Panc1 (cell line): ENCODE measurements around the gene GATA5. TPM values are rescaled to one million over a fixed set of nuclear protein-coding genes. Genes with fewer than 3 reads are reported as not detected.

Experiments
- ATAC-seq: fragments of 200-7000 bp; cut with Tn5 transposase; 2 replicates; pipeline ENCODE4 v1.9.1; 2020; ENCODE audit warnings: mild to moderate bottlenecking, moderate library complexity
- BruUV-seq: library from RNA; stranded (reverse); fragments of 400-500 nt; replicated peaks from 2 replicates; lab custom pipeline; 2021; lab: Mats Ljungman, UMichigan
- CTCF ChIA-PET: fragments of 300-600 bp; sonication (Branson Sonifier 250); formaldehyde crosslinking; loops from one replicate; lab custom pipeline; 2022; ENCODE audit warnings: antibody characterized with exemption; lab: Charles Lee
- POLR2A ChIA-PET: fragments of 300-600 bp; sonication (Branson Sonifier 250); formaldehyde crosslinking; loops from one replicate; lab custom pipeline; 2022; ENCODE audit warnings: antibody characterized with exemption; lab: Charles Lee
- DNase-seq: peaks from one replicate; pipeline ENCODE4 v3.0.0-alpha.2; 2010; ENCODE audit warnings: low read depth, low spot score
- H3K27ac ChIP-seq: 2 replicates; pipeline ENCODE4 v1.5.1; 2011; ENCODE audit warnings: mild to moderate bottlenecking, low read length, inconsistent platforms
- H3K27me3 ChIP-seq: fragments of 200-500 bp; sonication (Bioruptor generic); 2 replicates; pipeline ENCODE4 v1.6.0; 2014; ENCODE audit warnings: low read length, inconsistent platforms; ENCODE audit not compliant: control insufficient read depth, insufficient read depth
- H3K36me3 ChIP-seq: fragments of 200-500 bp; sonication (Bioruptor generic); 2 replicates; pipeline ENCODE4 v1.5.1; 2014; ENCODE audit warnings: inconsistent platforms, mild to moderate bottlenecking, low read length, moderate library complexity; ENCODE audit not compliant: control insufficient read depth, insufficient read depth
- H3K4me1 ChIP-seq: 2 replicates; pipeline ENCODE4 v1.5.1; 2011; ENCODE audit warnings: inconsistent platforms, mild to moderate bottlenecking, low read length, moderate library complexity; ENCODE audit not compliant: control insufficient read depth, insufficient read depth
- H3K4me3 ChIP-seq, 2 experiments: 2 replicates each; pipeline ENCODE4 v1.5.1; 2011 to 2012; ENCODE audit warnings: low read depth in 2 of 2, low read length in 2 of 2, mild to moderate bottlenecking in 2 of 2, inconsistent platforms in 1 of 2, moderate library complexity in 1 of 2
- H3K9me3 ChIP-seq: fragments of 200-500 bp; sonication (Bioruptor generic); 2 replicates; pipeline ENCODE4 v1.5.1; 2014; ENCODE audit warnings: low read depth, mild to moderate bottlenecking, inconsistent platforms, low read length, moderate library complexity; ENCODE audit not compliant: control insufficient read depth, insufficient read depth
- CTCF ChIP-seq: fragments of 450-650 bp; IDR thresholded peaks from 2 replicates; pipeline ENCODE4 v1.5.1; 2017; ENCODE audit warnings: mild to moderate bottlenecking
- POLR2AphosphoS5 ChIP-seq: IDR thresholded peaks from 2 replicates; pipeline ENCODE4 v1.6.1; 2012; ENCODE audit warnings: mild to moderate bottlenecking, low read depth, low read length, moderate library complexity
- REST ChIP-seq, 2 experiments: IDR thresholded peaks; 2 replicates each; pipeline ENCODE4 v1.6.1; 2011 to 2012; ENCODE audit warnings: low read depth in 2 of 2, control low read depth in 1 of 2, low read length in 1 of 2, mild to moderate bottlenecking in 1 of 2, moderate library complexity in 1 of 2; ENCODE audit not compliant: insufficient read depth in 1 of 2
- SIN3A ChIP-seq: IDR thresholded peaks from 2 replicates; pipeline ENCODE4 v1.6.1; 2012; ENCODE audit warnings: low read depth, mild to moderate bottlenecking, low read length, moderate library complexity, borderline replicate concordance; ENCODE audit not compliant: insufficient read depth
- TCF7L2 ChIP-seq: IDR thresholded peaks from 2 replicates; pipeline ENCODE4 v1.6.1; 2011; ENCODE audit warnings: mild to moderate bottlenecking, low read depth, low read length, inconsistent platforms
- in situ Hi-C: cut with HindIII; loops from 2 replicates; pipeline ENCODE4 v1.10.0; 2016; ENCODE audit warnings: low sequenced_read_pairs, low pct_unique_long_range_greater_than_20kb
- intact Hi-C: fragments of 100-400 bp; cut with micrococcal nuclease; formaldehyde crosslinking; loops from one replicate; pipeline ENCODE4 v1.10.0; 2022; ENCODE audit not compliant: unreplicated experiment
- total RNA-seq: library from RNA; stranded (reverse); gene quantifications from one replicate; pipeline ENCODE4 v1.2.1, GENCODE V29; 2021; ENCODE audit not compliant: unreplicated experiment

Gene GATA5
- total RNA-seq, 1 experiment from 2014 or later = 53.2 TPM

- BruUV-seq = no TSS peak
- H3K4me1 ChIP-seq = peaks cover 8% of the 10 kb centered on the region; the same call in 1 of the 2 replicates
- no peaks in the 10 kb centered on the region for H3K27me3 ChIP-seq
- ATAC-seq (no peak), DNase-seq (no peak)
- no peaks in the 10 kb centered on the region for H3K36me3 ChIP-seq
- TF ChIP-seq SIN3A = no peak
- no peak for TF ChIP-seq POLR2AphosphoS5
- no peak for TF ChIP-seq CTCF
- no peak for TF ChIP-seq REST (IDR thresholded peaks at IDR 0.05; ENCODE audit: insufficient read depth in 1 of 2, low read depth in 2 of 2, low read length in 1 of 2)
- TF ChIP-seq TCF7L2 = no peak
- in situ Hi-C loops (no loop called here), intact Hi-C loops (no loop called here)
- POLR2A ChIA-PET = no interaction called here
- H3K4me3 ChIP-seq = no peak overlapping the region
- CTCF ChIA-PET = no interaction called here
- peak overlapping the region; percentile 17; the same call in 1 of the 2 replicates for H3K27ac ChIP-seq
- no peaks in the 10 kb centered on the region for H3K9me3 ChIP-seq
These were observed 36.3 kb upstream of the GATA5 start for GRCh38 chr20:62511915-62512610.

- Histone ChIP-seq H3K27ac (no peak overlapping the region), H3K4me1 (peaks cover 4% of the 10 kb centered on the region; the same call in 1 of the 2 replicates), H3K9me3 (no peaks in the 10 kb centered on the region), H3K27me3 (no peaks in the 10 kb centered on the region), H3K4me3 (no peak overlapping the region), H3K36me3 (no peaks in the 10 kb centered on the region)
- POLR2A ChIA-PET = no interaction called here
- intact Hi-C loops = no loop called here
- no peak for ATAC-seq
- DNase-seq = no peak
- TF ChIP-seq POLR2AphosphoS5 = no peak
- TF ChIP-seq CTCF = no peak
- TF ChIP-seq SIN3A = no peak
- TF ChIP-seq REST (IDR thresholded peaks at IDR 0.05; ENCODE audit: insufficient read depth in 1 of 2, low read depth in 2 of 2, low read length in 1 of 2) = no peak
- no peak for TF ChIP-seq TCF7L2
- no TSS peak for BruUV-seq
- in situ Hi-C loops = no loop called here
- CTCF ChIA-PET = no interaction called here
These were observed 35.6 kb upstream of the GATA5 start for GRCh38 chr20:62511300-62511914.
